MM.1S (cell line): ENCODE measurements around the gene SCGB1D1.

Experiments used
- CTCF ChIP-seq: fragments of 300-600 bp; sonication (generic); IDR thresholded peaks from 2 replicates; pipeline ENCODE4 v1.5.1; 2016; ENCODE audit warnings: antibody characterized with exemption, low read length, mixed read lengths
- EZH2 ChIP-seq: fragments of 300-600 bp; sonication (generic); optimal IDR thresholded peaks from 2 replicates; pipeline ENCODE3; 2017; ENCODE audit warnings: low read depth, mild to moderate bottlenecking, antibody characterized with exemption, low read length, mixed read lengths

DNA sequence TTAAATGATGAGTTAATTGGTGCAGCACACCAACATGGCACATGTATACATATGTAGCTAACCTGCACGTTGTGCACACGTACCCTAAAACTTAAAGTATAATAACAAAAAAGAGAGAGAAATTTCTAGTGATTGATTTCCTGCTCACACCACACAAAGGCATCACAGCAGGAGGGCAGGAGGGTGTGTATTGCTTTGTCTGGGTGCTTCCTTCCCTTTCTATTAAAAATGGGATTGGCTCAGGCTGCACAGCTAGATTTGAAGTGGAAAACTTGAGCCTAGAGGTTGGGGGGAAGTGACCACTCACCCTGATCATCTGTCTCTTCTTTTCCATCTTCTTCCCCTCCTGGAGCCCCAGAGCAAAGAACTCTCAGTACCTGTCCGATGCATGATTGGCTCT lies 51.1 kb downstream of the SCGB1D1 start:
- TF ChIP-seq CTCF (no peak), EZH2 (no peak)
